Urinary bladder (tissue), 4 donors: Measurements from ENCODE around the gene XYLT1. TPM values are rescaled to one million over a fixed set of nuclear protein-coding genes. Genes with fewer than 3 reads are reported as not detected.
A peak's percentile ranks its signal among the peaks of the same experiment; 100 is the strongest.

Experiments used
- DNase-seq: peaks from one replicate; pipeline ENCODE4 v3.0.0-alpha.2; 2015; ENCODE audit errors: extremely low spot score
- H3K27ac ChIP-seq: one replicate; pipeline ENCODE4 v1.5.1; 2013; ENCODE audit warnings: low read depth, mild to moderate bottlenecking, moderate library complexity
- H3K36me3 ChIP-seq: one replicate; pipeline ENCODE4 v1.6.1; 2013; ENCODE audit warnings: mild to moderate bottlenecking, moderate library complexity; ENCODE audit not compliant: insufficient read depth
- H3K4me1 ChIP-seq: one replicate; pipeline ENCODE4 v1.6.1; 2013; ENCODE audit warnings: mild to moderate bottlenecking, moderate library complexity; ENCODE audit not compliant: insufficient read depth
- H3K4me3 ChIP-seq: one replicate; pipeline ENCODE4 v1.5.1; 2013; ENCODE audit warnings: low read depth, low read length
- WGBS: extraction: QIAGEN DNeasy Blood & Tissue Kit; methylation state at CpG from one replicate; pipeline ENCODE4 v1.1.7; 2013; 5-methylcytosine and 5-hydroxymethylcytosine counted together
- polyA plus RNA-seq: library from polyadenylated mRNA; stranded (reverse); fragments of 200-250 nt; gene quantifications from one replicate; pipeline ENCODE4 v1.2.3, GENCODE V29; 2013
- total RNA-seq: library from RNA; depleted of rRNA; stranded (reverse); fragments of >200 nt; gene quantifications from one replicate; pipeline ENCODE4 v1.2.3, GENCODE V29; 2014
- donor health status: healthy with polysubstance abuse.
- donor health status: healthy.

Gene XYLT1
- total and polyA plus RNA-seq, 2 donors: 10.1 to 13.4 TPM

- Histone ChIP-seq H3K36me3 (no peaks in the 10 kb centered on the region), H3K4me1 (no peaks in the 10 kb centered on the region), H3K4me3 (no peak overlapping the region), H3K27ac (no peak overlapping the region)
- 59% methylated on average over 4 of the region's 4 CpGs for WGBS
- no peak for DNase-seq
Measured at GRCh38 chr16:17370731-17371285, 100.0 kb downstream of the XYLT1 start.

GRCh38 chr16:17370223-17370707 lies 100.5 kb downstream of the XYLT1 start:
- H3K4me1 ChIP-seq: no peaks in the 10 kb centered on the region
- no peak overlapping the region for H3K4me3 ChIP-seq
- no peak for DNase-seq
- 72% methylated on average over 13 of the region's 13 CpGs for WGBS
- no peaks in the 10 kb centered on the region for H3K36me3 ChIP-seq
- H3K27ac ChIP-seq: no peak overlapping the region

- Histone ChIP-seq H3K36me3 (no peaks in the 10 kb centered on the region), H3K27ac (no peak overlapping the region), H3K4me1 (no peaks in the 10 kb centered on the region), H3K4me3 (no peak overlapping the region)
- no peak for DNase-seq
- 51% methylated on average over 14 of the region's 14 CpGs for whole genome bisulfite sequencing
Measured at GRCh38 chr16:17369421-17370222, 101.1 kb downstream of the XYLT1 start.

DNA sequence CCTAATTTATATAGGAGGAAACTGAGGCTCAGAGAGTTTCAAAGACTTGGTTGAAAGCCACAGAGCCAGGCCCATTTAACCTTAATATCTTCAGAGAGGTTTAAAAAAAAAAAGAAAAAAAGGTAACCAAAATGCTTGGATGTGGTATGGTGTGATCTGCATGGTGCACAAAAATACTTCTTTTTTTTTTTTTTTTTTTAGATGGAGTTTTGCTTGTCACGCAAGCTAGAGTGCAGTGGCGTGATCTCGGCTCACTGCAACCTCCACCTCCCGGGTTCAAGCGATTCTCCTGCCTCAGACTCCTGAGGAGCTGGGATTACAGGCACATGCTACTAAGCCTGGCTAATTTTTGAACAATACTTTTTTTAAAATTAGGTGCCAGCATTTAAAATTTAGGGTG lies 101.8 kb downstream of the XYLT1 start:
- no peak for DNase-seq
- Histone ChIP-seq H3K27ac (no peak overlapping the region), H3K4me1 (no peaks in the 10 kb centered on the region), H3K4me3 (no peak overlapping the region), H3K36me3 (no peaks in the 10 kb centered on the region)
- 88% methylated on average over 5 of the region's 5 CpGs for WGBS

DNA sequence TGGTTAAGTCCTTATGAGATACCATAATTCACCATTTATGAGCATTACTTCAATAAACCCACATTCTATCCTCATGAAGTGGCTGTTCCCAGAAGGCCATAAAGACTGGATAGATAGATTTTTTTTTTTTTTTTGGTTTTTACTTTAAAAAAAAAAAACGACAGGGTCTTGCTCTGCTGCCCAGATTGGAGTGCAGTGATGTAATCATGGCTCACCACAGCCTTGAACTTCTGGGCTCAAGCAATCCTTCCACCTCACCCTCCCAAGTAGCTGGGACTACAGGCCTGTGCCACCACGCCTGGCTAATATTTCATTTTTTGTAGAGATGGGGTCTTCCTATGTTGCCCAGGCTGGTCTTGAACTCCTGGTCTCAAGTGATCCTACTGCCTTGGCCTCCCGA lies 102.3 kb downstream of the XYLT1 start:
- DNase-seq: no peak
- Histone ChIP-seq H3K36me3 (no peaks in the 10 kb centered on the region), H3K4me3 (no peak overlapping the region), H3K4me1 (no peaks in the 10 kb centered on the region), H3K27ac (no peak overlapping the region)
- 70% methylated on average over 3 of the region's 3 CpGs for WGBS

DNA sequence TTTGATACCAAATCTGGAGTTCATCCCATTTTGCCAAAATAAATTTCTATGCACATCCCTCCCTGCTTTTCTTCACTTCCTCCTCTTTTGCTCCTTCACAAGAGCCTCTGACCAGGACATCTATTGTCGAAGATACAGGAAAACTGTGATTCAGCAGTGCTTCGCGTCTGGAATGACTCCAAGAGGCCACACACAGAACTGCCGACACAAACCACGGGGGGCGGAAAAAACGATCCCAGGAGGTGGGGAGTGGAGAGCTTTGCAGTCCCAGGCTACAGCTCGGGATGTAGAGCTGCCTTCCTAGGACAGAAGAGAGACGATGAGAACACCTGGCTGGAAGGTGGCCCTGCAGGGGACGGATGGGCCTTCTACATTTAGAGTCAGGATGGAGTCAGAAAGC lies 102.8 kb downstream of the XYLT1 start:
- no peaks in the 10 kb centered on the region for H3K36me3 ChIP-seq
- DNase-seq: no peak
- WGBS: 36% methylated on average over 10 of the region's 10 CpGs

DNA sequence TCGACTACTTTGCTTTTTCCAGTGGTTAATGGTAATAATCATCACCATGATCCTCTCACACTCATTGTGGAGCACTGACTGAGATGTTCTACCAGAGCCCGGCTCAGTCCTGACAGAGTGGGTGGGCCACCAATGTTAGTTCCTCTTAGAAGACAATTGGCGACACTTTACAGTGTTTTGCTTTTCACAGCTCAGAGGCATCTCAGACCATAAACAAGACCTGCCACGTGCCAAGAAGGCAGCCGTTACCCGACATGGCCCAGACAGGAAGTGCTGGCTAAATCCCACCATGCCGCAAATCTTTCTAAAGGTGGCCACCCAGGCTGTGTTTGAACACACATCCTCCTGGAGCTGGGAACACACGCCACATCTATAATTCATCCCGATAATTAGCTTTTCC lies 103.7 kb downstream of the XYLT1 start:
- DNase-seq: no peak
- 61% methylated on average over 9 of the region's 9 CpGs for WGBS
- Histone ChIP-seq H3K36me3 (no peaks in the 10 kb centered on the region), H3K4me1 (no peaks in the 10 kb centered on the region), H3K4me3 (no peak overlapping the region), H3K27ac (no peak overlapping the region)

More for the DNA sequence above, 102.8 kb downstream of the XYLT1 start:
- H3K27ac ChIP-seq: no peak overlapping the region
- H3K4me1 ChIP-seq: no peaks in the 10 kb centered on the region
- no peak overlapping the region for H3K4me3 ChIP-seq

DNA sequence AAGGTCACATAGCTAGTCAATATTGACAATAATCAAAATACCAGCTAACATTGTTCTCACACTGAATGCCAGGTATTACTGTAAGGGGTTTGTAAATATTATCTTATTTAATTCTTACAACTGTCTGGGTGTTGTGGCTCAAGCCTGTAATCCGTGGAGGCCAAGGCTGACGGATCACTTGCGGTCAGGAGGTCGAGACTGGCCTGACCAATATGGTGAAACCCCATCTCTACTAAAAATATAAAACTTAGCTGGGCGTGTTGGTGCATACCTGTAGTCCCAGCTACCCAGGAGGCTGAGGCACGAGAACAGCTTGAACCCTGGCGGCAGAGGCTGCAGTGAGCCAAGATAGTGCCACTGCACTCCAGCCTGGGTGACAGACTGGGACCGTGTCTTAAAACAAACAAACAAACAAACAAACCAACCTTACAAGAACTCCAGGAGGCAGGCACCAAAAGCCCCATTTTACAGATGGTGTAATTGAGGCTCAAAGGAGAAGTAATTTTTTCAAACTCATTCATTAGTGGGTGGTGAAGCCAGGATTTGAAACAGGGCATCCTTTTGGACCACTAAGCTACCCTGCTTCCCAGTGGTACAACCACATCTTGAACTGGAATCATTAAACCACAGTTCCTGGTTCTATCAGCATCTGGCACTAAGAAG lies 104.3 kb downstream of the XYLT1 start:
- 92% methylated on average over 8 of the region's 8 CpGs for WGBS
- H3K36me3 ChIP-seq: no peaks in the 10 kb centered on the region
- DNase-seq: no peak
- H3K4me3 ChIP-seq: no peak overlapping the region
- H3K27ac ChIP-seq: no peak overlapping the region
- no peaks in the 10 kb centered on the region for H3K4me1 ChIP-seq

GRCh38 chr16:17365591-17366298 lies 105.0 kb downstream of the XYLT1 start:
- Histone ChIP-seq H3K4me3 (no peak overlapping the region), H3K4me1 (no peaks in the 10 kb centered on the region), H3K27ac (no peak overlapping the region), H3K36me3 (no peaks in the 10 kb centered on the region)
- DNase-seq: no peak
- 80% methylated on average over 3 of the region's 3 CpGs for WGBS

DNA sequence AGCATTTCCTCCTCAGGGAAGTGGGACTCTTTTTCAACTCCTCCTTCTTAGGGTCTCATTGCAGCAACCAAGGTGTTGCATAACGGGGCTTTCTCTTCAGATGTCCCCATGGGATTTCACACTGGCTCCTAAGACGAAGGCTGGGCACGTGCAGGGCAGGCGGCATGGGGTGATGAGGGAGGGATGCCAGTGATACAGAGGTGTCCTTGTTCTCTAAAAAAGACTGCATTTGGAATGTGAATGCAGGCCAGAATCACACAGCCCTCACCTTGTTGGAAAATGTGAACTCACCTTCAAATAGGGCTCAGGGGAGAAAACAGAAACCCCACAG lies 105.6 kb downstream of the XYLT1 start:
- H3K27ac ChIP-seq: no peak overlapping the region
- H3K4me3 ChIP-seq: no peak overlapping the region
- 78% methylated on average over 4 of the region's 4 CpGs for WGBS
- no peak for DNase-seq
- H3K36me3 ChIP-seq: no peaks in the 10 kb centered on the region
- H3K4me1 ChIP-seq: no peaks in the 10 kb centered on the region

GRCh38 chr16:17364319-17365210 lies 106.2 kb downstream of the XYLT1 start:
- peak; percentile 50 for DNase-seq
- Histone ChIP-seq H3K36me3 (no peaks in the 10 kb centered on the region), H3K4me3 (no peak overlapping the region), H3K4me1 (no peaks in the 10 kb centered on the region), H3K27ac (no peak overlapping the region)
- WGBS: 18% methylated on average over 18 of the region's 18 CpGs

DNA sequence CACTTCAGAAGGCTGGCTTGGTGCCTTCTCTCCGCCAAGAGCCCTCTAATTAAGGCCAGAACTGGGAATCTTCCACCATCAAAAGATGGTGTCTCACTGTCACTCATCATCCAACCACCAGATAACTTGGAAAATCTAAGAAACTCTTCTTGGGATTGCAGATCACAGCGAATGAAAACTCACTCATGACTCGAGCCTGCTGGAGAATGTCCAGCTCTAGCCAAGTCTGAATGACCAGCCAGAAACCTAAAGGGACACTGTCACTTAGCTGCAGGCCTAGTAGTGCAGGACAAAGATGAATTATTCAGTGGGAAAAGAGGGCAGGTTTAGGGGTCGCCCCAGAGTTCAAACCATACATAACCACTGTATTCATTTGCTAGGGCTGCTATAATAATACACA lies 107.8 kb downstream of the XYLT1 start:
- no peak overlapping the region for H3K27ac ChIP-seq
- no peak overlapping the region for H3K4me3 ChIP-seq
- no peaks in the 10 kb centered on the region for H3K4me1 ChIP-seq
- DNase-seq: no peak
- WGBS: 84% methylated on average over 4 of the region's 4 CpGs
- no peaks in the 10 kb centered on the region for H3K36me3 ChIP-seq

- WGBS: 80% methylated on average over 5 of the region's 5 CpGs
- H3K36me3 ChIP-seq: no peaks in the 10 kb centered on the region
- H3K4me3 ChIP-seq: no peak overlapping the region
- no peaks in the 10 kb centered on the region for H3K4me1 ChIP-seq
- H3K27ac ChIP-seq: no peak overlapping the region
- no peak for DNase-seq
Measured at GRCh38 chr16:17362183-17362582, 108.6 kb downstream of the XYLT1 start.
